WERI-Rb-1 (cell line): Measurements from ENCODE around the gene FAM72A.
A peak's percentile ranks its signal among the peaks of the same experiment; 100 is the strongest.
"Not testable (repeated sequence)": the region's sequence is repeated elsewhere in the genome, so short reads cannot be mapped to it uniquely, and the experiment has no call there.

ENCODE experiments used
- DNase-seq: peaks from one replicate; pipeline ENCODE4 v3.0.0-alpha.2; 2020
- H3K27ac ChIP-seq: fragments of 250-450 bp; sonication (Bioruptor Pico); 2 replicates; pipeline ENCODE4 v1.5.1; 2020; ENCODE audit warnings: mild to moderate bottlenecking, moderate library complexity
- H3K27me3 ChIP-seq: fragments of 250-450 bp; sonication (Bioruptor Pico); 2 replicates; pipeline ENCODE4 v1.5.1; 2021; ENCODE audit warnings: mild to moderate bottlenecking, low read depth, moderate library complexity; ENCODE audit not compliant: insufficient read depth, severe bottlenecking
- H3K36me3 ChIP-seq: fragments of 250-450 bp; sonication (Bioruptor Pico); 2 replicates; pipeline ENCODE4 v1.5.1; 2020; ENCODE audit warnings: mild to moderate bottlenecking, moderate library complexity
- H3K4me3 ChIP-seq: 2 replicates; pipeline ENCODE4 v1.5.1; 2011; ENCODE audit warnings: low read depth, mild to moderate bottlenecking, control low read depth, low read length
- H3K9me3 ChIP-seq: fragments of 250-450 bp; sonication (Bioruptor Pico); 2 replicates; pipeline ENCODE4 v1.5.1; 2021; ENCODE audit warnings: mild to moderate bottlenecking, moderate library complexity; ENCODE audit not compliant: severe bottlenecking

Gene FAM72A

GRCh38 chr1:206202789-206203363, at the start of gene FAM72A:
Gene FAM72A (minus strand): TSS chr1:206202839. CDS start chr1:206202025, 814 bp downstream.
- H3K9me3 ChIP-seq, H3K27ac ChIP-seq, H3K27me3 ChIP-seq, H3K36me3 ChIP-seq: not testable (repeated sequence)
- H3K4me3 ChIP-seq, result peak within 1 kb of the TSS; percentile 63
- peak; percentile 100 for DNase-seq

GRCh38 chr1:206250953-206251681, 48.5 kb upstream of the FAM72A start:
- H3K27me3 ChIP-seq, DNase-seq, H3K9me3 ChIP-seq, H3K36me3 ChIP-seq, H3K27ac ChIP-seq, H3K4me3 ChIP-seq: not testable (repeated sequence)

GRCh38 chr1:206246129-206246886, 43.7 kb upstream of the FAM72A start:
- DNase-seq, H3K36me3 ChIP-seq, H3K9me3 ChIP-seq, H3K27me3 ChIP-seq, H3K27ac ChIP-seq, H3K4me3 ChIP-seq: not testable (repeated sequence)

GRCh38 chr1:206245479-206245878, 42.8 kb upstream of the FAM72A start:
- not testable (repeated sequence) for H3K27me3 ChIP-seq, DNase-seq, H3K4me3 ChIP-seq, H3K36me3 ChIP-seq, H3K9me3 ChIP-seq, H3K27ac ChIP-seq

- not testable (repeated sequence) for H3K27ac ChIP-seq, DNase-seq, H3K4me3 ChIP-seq, H3K9me3 ChIP-seq, H3K36me3 ChIP-seq, H3K27me3 ChIP-seq
Measured at GRCh38 chr1:206243335-206243734, 40.7 kb upstream of the FAM72A start.

- H3K27ac ChIP-seq, H3K27me3 ChIP-seq, H3K4me3 ChIP-seq, DNase-seq, H3K9me3 ChIP-seq, H3K36me3 ChIP-seq: not testable (repeated sequence)
Measured at GRCh38 chr1:206240288-206240687, 37.6 kb upstream of the FAM72A start.

GRCh38 chr1:206235190-206235589, 32.6 kb upstream of the FAM72A start:
- H3K9me3 ChIP-seq, DNase-seq, H3K36me3 ChIP-seq, H3K27me3 ChIP-seq, H3K27ac ChIP-seq, H3K4me3 ChIP-seq: not testable (repeated sequence)

- H3K4me3 ChIP-seq, DNase-seq, H3K36me3 ChIP-seq, H3K27ac ChIP-seq, H3K27me3 ChIP-seq, H3K9me3 ChIP-seq: not testable (repeated sequence)
Measured at GRCh38 chr1:206234189-206234916, 31.7 kb upstream of the FAM72A start.

- not testable (repeated sequence) for H3K27ac ChIP-seq, H3K9me3 ChIP-seq, H3K27me3 ChIP-seq, H3K36me3 ChIP-seq, H3K4me3 ChIP-seq
- peak; percentile 10 for DNase-seq
Measured at GRCh38 chr1:206232970-206233645, 30.5 kb upstream of the FAM72A start.

GRCh38 chr1:206231989-206232388, 29.4 kb upstream of the FAM72A start:
- H3K36me3 ChIP-seq, H3K27me3 ChIP-seq, H3K27ac ChIP-seq, DNase-seq, H3K9me3 ChIP-seq, H3K4me3 ChIP-seq: not testable (repeated sequence)

GRCh38 chr1:206229286-206229685, 26.6 kb upstream of the FAM72A start:
- not testable (repeated sequence) for H3K4me3 ChIP-seq, H3K27ac ChIP-seq, H3K27me3 ChIP-seq, H3K36me3 ChIP-seq, H3K9me3 ChIP-seq, DNase-seq

GRCh38 chr1:206226886-206227285, 24.2 kb upstream of the FAM72A start:
- H3K27ac ChIP-seq, H3K27me3 ChIP-seq, H3K4me3 ChIP-seq, DNase-seq, H3K9me3 ChIP-seq, H3K36me3 ChIP-seq: not testable (repeated sequence)

- not testable (repeated sequence) for H3K27me3 ChIP-seq, H3K36me3 ChIP-seq, H3K27ac ChIP-seq, DNase-seq, H3K9me3 ChIP-seq, H3K4me3 ChIP-seq
Measured at GRCh38 chr1:206225386-206225785, 22.7 kb upstream of the FAM72A start.
